Endometrial microvascular endothelial cells (primary cell): ENCODE results near the gene ACLY. TPM values are rescaled to one million over a fixed set of nuclear protein-coding genes. Genes with fewer than 3 reads are reported as not detected.
"Not testable (repeated sequence)": the region's sequence is repeated elsewhere in the genome, so short reads cannot be mapped to it uniquely, and the experiment has no call there.

Experiments used
- in situ Hi-C: cut with HindIII; loops from 2 replicates; pipeline ENCODE4 v1.10.0; 2017; ENCODE audit warnings: low sequenced_read_pairs, low pct_unique_long_range_greater_than_20kb; ENCODE audit errors: inconsistent ontology term
- total RNA-seq: library from RNA; depleted of rRNA; stranded (reverse); fragments of >200 nt; gene quantifications from one replicate; pipeline ENCODE4 v1.2.3, GENCODE V29; 2015; ENCODE audit errors: inconsistent ontology term

ACLY gene
- total RNA-seq, 1 donor from 2014 or later, result 237 TPM

- in situ Hi-C loops, result no loop called here
These were observed 26.8 kb downstream of the ACLY start for GRCh38 chr17:41892021-41892376.

- in situ Hi-C loops, result no loop called here
These were observed 27.4 kb downstream of the ACLY start for GRCh38 chr17:41891135-41892020.

GRCh38 chr17:41888332-41888965 lies 30.3 kb downstream of the ACLY start:
- in situ Hi-C loops, result no loop called here

DNA sequence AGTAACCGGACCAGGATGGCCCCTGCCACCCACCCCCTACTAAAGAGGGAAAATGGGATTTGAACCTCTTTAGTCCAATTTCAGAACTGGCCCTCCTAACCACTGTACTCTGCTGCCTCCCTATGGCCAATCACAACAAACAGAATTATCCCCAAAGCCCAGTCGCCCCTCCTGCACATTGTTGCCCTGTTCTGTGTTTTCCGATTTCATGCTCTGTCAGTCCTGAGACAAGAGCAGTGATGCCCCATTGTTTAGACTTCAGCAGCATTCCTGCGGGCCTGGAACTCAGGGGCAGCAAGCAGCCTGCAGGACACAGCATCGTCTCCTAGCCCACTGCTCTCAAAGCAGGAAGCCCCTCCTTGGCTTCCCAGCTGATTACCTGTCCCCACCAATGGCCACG lies 33.0 kb downstream of the ACLY start:
- in situ Hi-C loops, result no loop called here

- in situ Hi-C loops, result no loop called here
These were observed 36.0 kb downstream of the ACLY start for GRCh38 chr17:41882756-41883155.

- in situ Hi-C loops, result no loop called here
These were observed 38.6 kb downstream of the ACLY start for GRCh38 chr17:41880130-41880529.

GRCh38 chr17:41874293-41874670 lies 44.5 kb downstream of the ACLY start:
- in situ Hi-C loops, result not testable (repeated sequence)

DNA sequence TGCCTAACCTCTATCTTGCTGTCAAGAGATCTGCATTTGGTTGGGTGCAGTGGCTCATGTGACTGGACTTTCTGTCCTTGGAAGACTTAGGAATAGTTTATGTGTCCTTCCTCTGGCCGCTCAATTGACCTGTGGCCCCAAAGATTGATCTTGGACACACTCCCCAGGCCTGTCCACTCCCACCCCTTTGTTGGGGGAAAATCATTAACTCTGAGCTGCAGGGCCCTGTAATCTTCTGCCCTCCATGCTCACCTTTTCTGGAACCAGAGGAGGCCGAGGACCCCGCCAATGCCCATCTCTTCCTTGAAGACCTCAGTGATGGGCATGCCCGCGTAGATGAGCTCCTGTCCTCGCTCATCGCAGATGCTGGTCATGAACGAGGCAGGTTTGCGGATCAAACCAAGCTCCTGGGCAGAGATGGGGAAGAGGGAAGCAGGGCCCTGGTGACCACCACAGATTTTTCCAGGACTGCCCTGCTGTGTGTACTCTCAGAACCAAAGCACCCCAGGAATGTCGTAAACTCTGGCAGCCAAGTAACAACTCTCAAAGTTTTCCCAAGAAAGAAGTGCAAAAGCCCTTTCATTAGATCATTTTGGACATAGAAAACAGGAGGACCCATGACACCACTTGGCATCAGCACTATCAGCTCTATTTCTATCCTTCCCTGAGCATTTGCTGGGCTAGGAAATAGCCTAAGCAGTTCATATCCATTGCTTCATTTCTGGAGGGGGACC lies 45.0 kb downstream of the ACLY start:
- in situ Hi-C loops, result no loop called here

DNA sequence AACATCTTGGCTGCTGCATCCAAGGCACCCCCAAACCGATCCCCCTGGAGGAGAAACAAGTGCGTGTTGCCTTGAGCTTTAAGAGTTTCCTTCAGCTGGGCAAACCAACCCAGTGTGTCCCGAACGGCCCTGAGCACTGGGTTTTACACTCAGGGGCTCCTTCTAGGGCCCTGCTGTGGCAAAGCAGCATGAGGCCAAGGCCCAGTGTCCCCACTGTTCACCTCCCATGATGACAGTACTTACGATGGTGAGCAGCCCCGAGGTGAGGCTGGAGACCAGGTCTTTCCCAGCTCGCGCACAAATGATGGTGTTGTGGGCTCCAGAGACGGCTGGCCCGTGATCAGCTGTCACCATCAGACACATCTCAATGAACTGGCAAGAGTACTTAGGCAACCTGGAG lies 47.0 kb downstream of the ACLY start:
- in situ Hi-C loops, result no loop called here

GRCh38 chr17:41870627-41871026 lies 48.1 kb downstream of the ACLY start:
- in situ Hi-C loops, result no loop called here

DNA sequence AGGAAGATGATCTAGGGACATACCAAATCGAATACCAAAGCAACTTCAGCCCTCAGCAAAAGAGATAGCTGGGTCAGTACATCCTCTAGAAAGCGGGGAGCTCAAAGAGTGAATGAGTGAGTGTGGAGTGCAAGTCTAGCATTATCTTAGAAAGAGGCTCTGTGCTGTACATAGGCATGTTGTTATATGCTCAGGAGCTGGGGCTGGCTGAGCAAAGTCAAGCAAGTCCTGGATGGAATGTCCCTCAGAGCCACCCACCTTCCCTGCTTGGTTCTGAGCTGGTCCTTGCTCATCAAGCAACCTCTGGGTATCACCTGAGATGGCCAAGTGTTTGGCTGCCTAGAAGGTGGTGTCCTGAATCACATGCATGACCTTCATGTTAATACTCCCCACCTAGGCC lies 48.7 kb downstream of the ACLY start:
- in situ Hi-C loops, result no loop called here

DNA sequence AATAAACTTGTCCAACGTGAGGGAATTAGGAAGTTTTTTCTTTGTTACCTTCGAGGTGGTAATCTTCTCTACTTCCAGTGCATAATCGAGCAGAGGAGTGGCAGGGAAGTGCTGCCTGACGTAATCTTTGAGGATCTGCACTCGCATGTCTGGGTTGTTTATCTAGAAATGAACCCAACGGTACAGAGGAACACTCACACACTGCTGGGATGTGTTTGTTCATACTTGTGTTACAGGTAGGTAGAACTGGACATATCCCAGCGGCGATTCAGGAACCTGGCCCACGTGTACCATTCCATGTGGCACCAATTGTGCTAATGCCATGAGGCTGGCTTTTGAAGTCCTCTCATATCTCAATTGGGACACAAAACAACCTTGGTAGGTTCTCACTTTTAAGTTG lies 49.3 kb downstream of the ACLY start:
- in situ Hi-C loops, result no loop called here

DNA sequence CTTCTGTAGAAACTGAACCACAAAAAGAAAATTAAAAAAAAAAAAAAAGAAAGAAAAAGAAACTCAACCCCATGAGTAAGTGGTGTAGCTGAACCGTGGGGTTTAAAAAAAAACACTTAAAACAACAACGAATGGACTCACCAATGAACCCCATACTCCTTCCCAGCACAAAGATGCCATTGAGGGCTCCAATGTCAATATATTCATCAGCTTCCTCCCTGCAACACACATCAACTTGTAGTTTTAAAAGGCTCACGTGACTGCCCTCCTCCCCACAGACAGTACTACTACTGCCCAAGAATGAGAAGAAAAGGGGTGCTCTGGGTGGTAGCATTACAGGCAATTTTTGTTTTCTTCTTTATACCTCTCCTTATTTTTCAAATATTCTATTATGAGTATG lies 50.2 kb downstream of the ACLY start:
- in situ Hi-C loops, result no loop called here

- in situ Hi-C loops, result no loop called here
These were observed 53.2 kb downstream of the ACLY start for GRCh38 chr17:41865596-41865893.

DNA sequence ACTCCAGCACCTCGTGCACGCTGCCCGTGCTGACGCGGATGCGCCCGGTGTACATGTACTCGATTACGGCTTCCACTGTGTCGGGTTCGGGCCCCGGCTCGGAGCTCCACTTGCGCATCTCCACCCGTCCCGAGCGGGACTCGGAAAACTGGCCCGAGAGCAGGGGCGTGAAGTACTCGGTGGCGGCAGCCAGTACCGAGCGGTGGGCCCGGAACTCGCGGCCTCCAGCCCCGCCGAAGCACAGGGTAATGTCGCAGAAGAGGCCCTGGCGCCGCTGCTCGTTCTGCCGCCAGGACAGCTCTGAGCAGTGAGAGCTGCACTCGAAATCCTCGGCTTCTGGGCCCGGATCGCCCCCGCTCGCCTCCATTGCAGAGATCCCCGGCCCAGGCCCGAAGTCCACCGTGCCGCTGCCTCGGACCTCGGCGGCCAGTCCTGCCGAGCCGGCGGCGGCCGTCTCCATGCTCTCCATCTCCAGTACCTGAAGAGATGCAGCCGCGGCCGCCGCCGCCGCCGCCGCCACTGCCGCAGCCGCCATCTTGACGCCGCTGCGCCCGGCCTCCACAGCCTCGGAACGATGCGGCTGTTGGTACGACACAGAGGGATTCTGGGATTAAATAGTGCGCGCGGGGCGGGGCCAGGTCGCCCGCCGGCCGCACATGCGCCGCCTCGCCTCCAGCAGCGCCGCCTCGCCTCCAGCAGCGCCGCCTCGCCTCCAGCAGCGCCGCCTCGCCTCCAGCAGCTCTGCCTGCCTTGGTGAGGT lies 53.7 kb downstream of the ACLY start, which contains the start of gene KLHL11:
TSS of gene KLHL11 (minus strand) at position 588 of the 760 bp plus-strand sequence. CDS start at position 535, 53 bp downstream.
- in situ Hi-C loops, result no loop called here

GRCh38 chr17:41864498-41864835 lies 54.3 kb downstream of the ACLY start:
- in situ Hi-C loops, result no loop called here

DNA sequence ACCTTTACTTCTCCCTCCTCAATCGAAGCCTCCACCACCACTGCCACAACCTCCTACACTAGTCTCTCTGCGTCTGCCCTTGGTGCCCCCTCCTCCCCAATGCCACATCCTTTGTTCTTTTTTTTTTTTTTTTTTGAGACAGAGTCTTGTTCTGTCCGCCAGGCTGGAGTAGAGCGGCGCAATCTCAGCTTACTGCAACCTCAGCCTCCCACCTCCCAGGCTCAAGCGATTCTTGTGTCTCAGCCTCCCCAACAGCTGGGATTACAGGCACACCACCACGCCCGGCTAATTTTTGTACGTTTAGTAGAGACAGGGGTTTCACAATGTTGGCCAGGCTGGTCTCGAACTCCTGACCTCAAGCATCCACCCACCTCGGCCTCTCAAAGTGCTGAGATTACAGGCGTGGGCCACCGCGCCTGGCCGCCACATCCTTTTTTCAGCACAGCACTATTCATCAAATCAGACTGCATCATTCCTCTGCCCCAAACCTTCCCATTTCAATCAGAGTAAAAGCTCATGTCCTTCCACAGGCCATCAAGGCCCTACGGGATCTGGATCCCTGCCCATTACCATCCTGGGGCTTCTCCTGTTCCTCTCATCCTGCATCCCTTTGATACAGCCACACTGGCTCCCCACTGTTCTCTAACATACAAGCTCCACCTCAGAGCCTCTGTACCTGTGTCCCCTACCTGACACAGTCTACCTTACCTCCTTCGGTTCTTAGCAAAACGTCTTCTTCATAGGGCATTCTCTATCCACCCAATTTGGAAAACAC lies 55.5 kb downstream of the ACLY start:
- in situ Hi-C loops, result no loop called here

- in situ Hi-C loops, result no loop called here
These were observed 58.4 kb downstream of the ACLY start for GRCh38 chr17:41860254-41860931.
